ENCODE data around the gene C3orf38.
"Not testable (repeated sequence)": the region's sequence is repeated elsewhere in the genome, so short reads cannot be mapped to it uniquely, and the experiment has no call there.

C3orf38 gene

GRCh38 chr3:88149509-88150362 is at the start of gene C3orf38:
Gene C3orf38, plus strand, starts transcription at chr3:88149959. Its CDS starts 94 bp downstream, at chr3:88150053.
- DNase-seq = peak; percentile 92

- DNase-seq = no peak
Observed at GRCh38 chr3:88101142-88101541, 48.6 kb upstream of the C3orf38 start.

DNA sequence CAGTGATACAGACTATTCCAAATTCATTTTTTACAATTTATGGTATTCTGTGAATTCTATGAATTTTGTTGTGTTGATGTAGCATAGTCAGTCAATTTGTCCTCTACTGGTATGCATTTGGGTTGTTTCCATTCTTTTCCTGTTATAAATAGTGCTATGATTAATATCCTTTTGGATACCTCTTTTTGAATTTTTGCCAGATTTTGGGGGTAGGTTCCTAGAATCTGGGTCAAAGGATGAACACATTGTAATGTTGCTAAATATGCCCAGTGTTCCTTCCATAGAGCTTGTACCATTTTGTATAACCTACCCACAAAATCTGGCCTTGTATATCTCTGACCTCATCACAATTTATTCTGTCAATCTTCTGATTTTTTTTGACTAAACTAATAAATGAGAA is 44.4 kb upstream of the C3orf38 start:
- DNase-seq = no peak

- DNase-seq = no peak
Observed at GRCh38 chr3:88112289-88112688, 37.5 kb upstream of the C3orf38 start.

GRCh38 chr3:88113311-88114162 is 36.2 kb upstream of the C3orf38 start:
- peak; percentile 48 for DNase-seq

GRCh38 chr3:88114878-88115549 is 34.7 kb upstream of the C3orf38 start:
- DNase-seq = no peak

GRCh38 chr3:88117683-88118082 is 32.1 kb upstream of the C3orf38 start:
- no peak for DNase-seq

GRCh38 chr3:88118603-88119002 is 31.2 kb upstream of the C3orf38 start:
- DNase-seq = not testable (repeated sequence)

DNA sequence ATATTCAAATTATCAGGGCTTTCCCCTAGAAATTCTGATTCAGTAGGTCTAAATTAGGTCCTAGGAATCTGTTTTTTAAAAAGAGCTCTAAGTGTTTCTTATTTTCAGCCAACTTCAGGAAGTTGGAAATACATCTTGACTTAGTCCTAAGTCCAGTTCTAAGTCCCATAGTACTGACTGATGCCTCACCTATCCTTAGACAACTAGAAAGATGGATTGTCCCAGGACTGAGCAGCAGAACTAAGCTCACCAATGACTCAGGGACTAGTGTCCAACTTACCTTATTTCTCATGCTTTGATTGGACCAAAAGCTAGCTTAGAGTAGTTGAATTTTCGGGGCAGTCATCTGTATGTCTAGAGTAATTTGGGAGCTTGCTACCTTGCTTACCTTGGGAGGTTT is 26.2 kb upstream of the C3orf38 start:
- no peak for DNase-seq

- DNase-seq = no peak
Observed at GRCh38 chr3:88131695-88132094, 18.1 kb upstream of the C3orf38 start.

GRCh38 chr3:88132894-88133293 is 16.9 kb upstream of the C3orf38 start:
- no peak for DNase-seq

DNA sequence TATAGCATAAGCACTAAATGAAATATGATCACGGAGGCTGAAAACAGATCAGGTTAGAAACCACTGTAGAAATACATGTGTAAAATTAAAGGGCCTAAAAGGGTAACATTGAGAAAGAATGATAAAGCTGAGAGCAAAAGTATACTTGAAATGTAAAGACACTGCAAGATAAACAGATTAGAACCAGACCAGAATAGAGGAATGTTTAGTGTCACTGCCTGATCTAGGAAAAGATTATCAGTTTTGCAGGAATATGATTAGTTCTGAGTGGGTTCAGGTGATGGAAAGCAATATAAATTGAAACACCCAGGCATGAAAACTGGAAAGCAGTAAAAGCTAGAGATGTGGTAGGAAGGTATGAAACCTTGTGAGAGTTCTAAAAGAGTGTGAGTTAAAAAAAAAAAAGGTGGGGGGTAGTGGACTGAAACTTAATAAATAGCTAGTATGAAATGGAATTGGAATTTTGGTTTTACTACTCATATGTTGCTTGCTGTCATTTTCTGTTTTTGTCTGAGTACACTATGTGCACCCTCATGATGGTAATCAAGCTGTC is 16.0 kb upstream of the C3orf38 start:
- no peak for DNase-seq

DNA sequence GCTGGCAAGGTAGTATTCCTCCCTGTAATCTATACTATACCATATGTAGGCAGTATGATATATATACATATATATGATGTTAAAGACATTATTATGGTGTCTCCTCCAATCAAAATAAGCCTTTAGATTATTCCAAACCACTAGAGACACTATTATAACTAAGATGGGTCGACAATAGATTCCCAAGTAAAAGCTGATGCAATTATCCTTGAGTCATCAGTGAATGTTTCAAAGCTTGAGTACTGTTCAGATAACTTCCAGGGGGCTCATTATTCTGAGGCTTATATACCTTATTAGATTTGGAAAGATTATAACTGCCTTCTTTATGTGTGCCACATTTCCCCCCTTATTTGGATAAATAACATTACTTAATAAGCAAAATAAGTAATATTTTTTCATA is 11.9 kb upstream of the C3orf38 start:
- DNase-seq = no peak

GRCh38 chr3:88141458-88142083 is 8.2 kb upstream of the C3orf38 start:
- no peak for DNase-seq

DNA sequence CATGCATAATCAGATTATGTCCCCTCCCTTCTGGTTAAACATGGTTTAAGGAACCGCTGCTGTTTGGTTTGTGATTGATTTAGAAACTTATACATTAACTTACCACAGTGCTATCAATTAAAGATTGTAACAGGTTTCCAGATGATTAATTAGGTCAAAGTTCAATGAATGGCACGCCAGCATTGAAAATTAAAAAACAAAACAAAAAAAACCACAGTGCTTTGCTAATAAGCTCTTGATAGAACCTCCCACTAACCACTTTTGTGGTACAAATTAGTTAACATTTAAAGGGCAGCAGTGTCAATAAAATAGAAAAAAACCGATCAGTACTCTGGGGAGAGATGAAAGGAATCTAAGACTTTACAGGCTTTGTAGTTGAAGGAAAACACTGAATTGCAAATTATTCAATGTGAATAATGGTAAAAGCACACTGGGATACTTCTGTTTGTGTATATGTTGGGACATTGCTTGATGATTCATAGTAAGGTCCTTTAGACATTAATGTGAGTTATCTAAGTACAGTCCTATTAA is 7.6 kb upstream of the C3orf38 start:
- no peak for DNase-seq

DNA sequence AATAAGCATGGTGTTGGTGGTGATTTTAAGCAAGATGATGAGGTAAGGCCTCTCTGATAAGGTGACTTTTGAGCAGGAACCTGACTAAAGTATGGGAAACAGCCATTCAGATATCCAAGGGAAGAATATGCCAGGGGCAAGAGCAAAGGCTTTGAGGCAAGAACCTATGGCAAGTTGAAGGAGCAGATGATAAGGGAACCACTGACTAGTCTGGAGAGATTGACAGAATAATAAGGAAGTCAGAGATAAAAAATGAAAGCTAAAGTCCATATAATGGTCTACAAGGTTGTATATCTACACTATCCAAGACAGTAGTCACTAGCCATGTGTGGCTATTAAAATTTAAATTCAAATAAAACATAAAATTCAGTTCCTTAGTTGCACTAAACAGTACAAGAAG is 2.5 kb upstream of the C3orf38 start:
- no peak for DNase-seq

GRCh38 chr3:88148651-88149050 is 1.1 kb upstream of the C3orf38 start:
- DNase-seq = no peak

GRCh38 chr3:88149101-88149508 is 654 bp upstream of the C3orf38 start:
- no peak for DNase-seq

GRCh38 chr3:88150371-88150770 is 612 bp downstream of the C3orf38 start:
- DNase-seq = no peak

GRCh38 chr3:88150806-88151205 is 1.0 kb downstream of the C3orf38 start:
- DNase-seq = no peak

GRCh38 chr3:88151358-88151757 is 1.6 kb downstream of the C3orf38 start:
- DNase-seq = no peak

DNA sequence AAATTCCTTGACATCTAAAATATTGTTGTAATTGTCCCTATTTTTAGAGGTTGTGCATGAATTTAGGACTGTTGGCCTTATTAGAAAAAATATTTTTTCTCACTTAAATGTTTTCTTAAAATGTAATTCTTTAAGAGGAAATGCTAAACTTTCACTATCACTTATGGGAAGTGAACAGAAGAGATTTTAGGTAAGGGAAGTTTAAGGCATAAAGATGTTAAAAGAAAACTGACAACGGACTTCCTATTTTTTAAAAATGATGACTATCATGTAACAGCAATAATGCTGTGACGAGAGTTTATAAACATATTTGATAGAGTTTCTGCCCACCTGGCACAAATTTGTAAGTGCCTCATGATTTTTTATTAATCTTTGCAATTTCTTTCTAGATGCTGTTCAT is 3.1 kb downstream of the C3orf38 start:
- no peak for DNase-seq
